Psoas muscle (tissue), 8 donors: ENCODE results near the gene FBXO46. TPM values are rescaled to one million over a fixed set of nuclear protein-coding genes. Genes with fewer than 3 reads are reported as not detected.

Experiments
- ATAC-seq, 4 donors: fragments of 200-7000 bp; cut with Tn5 transposase; one replicate each; pipeline ENCODE4 v1.9.1; 2020; ENCODE audit warnings: moderate library complexity in 3 of 4, mild to moderate bottlenecking in 2 of 4
- DNase-seq, 2 donors: peaks; one replicate each; pipeline ENCODE4 v3.0.0-alpha.2; 2020
- H3K27ac ChIP-seq: fragments of 200-600 bp; one replicate; pipeline ENCODE4 v1.8.0; 2022
- H3K27me3 ChIP-seq, 3 donors: fragments of 200-600 bp in 1 of 3; one replicate each; pipeline versions ENCODE4 v1.6.1 to v1.8.0; 2013 to 2022; ENCODE audit warnings: low read length in 2 of 3, mild to moderate bottlenecking in 2 of 3, moderate library complexity in 1 of 3; ENCODE audit not compliant: insufficient read depth in 3 of 3
- H3K36me3 ChIP-seq, 2 donors: fragments of 200-600 bp in 1 of 2; one replicate each; pipeline versions ENCODE4 v1.6.1 to v1.8.0; 2013 to 2022; ENCODE audit warnings: low read depth in 1 of 2, mild to moderate bottlenecking in 1 of 2, moderate library complexity in 1 of 2; ENCODE audit not compliant: insufficient read depth in 1 of 2
- H3K4me1 ChIP-seq: fragments of 200-600 bp; one replicate; pipeline ENCODE4 v1.8.0; 2022
- H3K4me3 ChIP-seq: fragments of 200-600 bp; one replicate; pipeline ENCODE4 v1.8.0; 2022; ENCODE audit warnings: mild to moderate bottlenecking
- H3K9me3 ChIP-seq: fragments of 200-600 bp; one replicate; pipeline ENCODE4 v1.8.0; 2022
- WGBS, 3 donors: extraction: QIAGEN DNeasy Blood & Tissue Kit; methylation state at CpG; one replicate each; pipeline versions ENCODE4 v1.1.6 to v1.1.7; 2013; 5-methylcytosine and 5-hydroxymethylcytosine counted together
- intact Hi-C, 2 donors: fragments of 100-400 bp; cut with DNase I; formaldehyde crosslinking; loops; one replicate each; pipeline versions ENCODE4 v1.11.0 to v1.14.2; 2022
- polyA plus RNA-seq, 3 donors: library from polyadenylated mRNA; stranded (reverse); fragments of 200-250 nt; gene quantifications; one replicate each; pipeline ENCODE4 v1.2.3, GENCODE V29; 2013
- total RNA-seq, 4 donors: library from RNA; stranded (reverse); fragmentation: NEBNext Ultra II Directional in 2 of 4; extraction: Animal tissue kit (Norgen Biotek cat#: 25700) in 2 of 4; gene quantifications; one replicate each; pipeline versions ENCODE4 v1.2.1 to v1.2.4, GENCODE V29; 2021 to 2023
- TF ChIP-seq, protein P1 (sequence below): fragments of 200-600 bp; IDR thresholded peaks from one replicate; pipeline ENCODE4 v1.8.0; 2022; ENCODE audit warnings: antibody characterized with exemption
- donor health status: healthy with polysubstance abuse.
- donor health status: DM: no; HTN: no; CAD: no; lungs with moderate emphysema.
- donor health status: Bipolar disorder and iron deficiency.
- donor health status: healthy.
- donor health status: DM: yes; HTN: yes; CAD: no.
- donor health status: DM: no; HTN: no; CAD: no.
- donor health status: DM: no; HTN: no; CAD: no.
- donor health status: DM: yes; HTN: yes; CAD: no.

FBXO46 gene
- total and polyA plus RNA-seq, 7 donors, result 4.6 to 13.0 (median 9.5) TPM

GRCh38 chr19:45664575-45664974 lies 66.1 kb downstream of the FBXO46 start:
- DNase-seq (no peak), ATAC-seq (no peak)
- TF ChIP-seq, protein P1, sequence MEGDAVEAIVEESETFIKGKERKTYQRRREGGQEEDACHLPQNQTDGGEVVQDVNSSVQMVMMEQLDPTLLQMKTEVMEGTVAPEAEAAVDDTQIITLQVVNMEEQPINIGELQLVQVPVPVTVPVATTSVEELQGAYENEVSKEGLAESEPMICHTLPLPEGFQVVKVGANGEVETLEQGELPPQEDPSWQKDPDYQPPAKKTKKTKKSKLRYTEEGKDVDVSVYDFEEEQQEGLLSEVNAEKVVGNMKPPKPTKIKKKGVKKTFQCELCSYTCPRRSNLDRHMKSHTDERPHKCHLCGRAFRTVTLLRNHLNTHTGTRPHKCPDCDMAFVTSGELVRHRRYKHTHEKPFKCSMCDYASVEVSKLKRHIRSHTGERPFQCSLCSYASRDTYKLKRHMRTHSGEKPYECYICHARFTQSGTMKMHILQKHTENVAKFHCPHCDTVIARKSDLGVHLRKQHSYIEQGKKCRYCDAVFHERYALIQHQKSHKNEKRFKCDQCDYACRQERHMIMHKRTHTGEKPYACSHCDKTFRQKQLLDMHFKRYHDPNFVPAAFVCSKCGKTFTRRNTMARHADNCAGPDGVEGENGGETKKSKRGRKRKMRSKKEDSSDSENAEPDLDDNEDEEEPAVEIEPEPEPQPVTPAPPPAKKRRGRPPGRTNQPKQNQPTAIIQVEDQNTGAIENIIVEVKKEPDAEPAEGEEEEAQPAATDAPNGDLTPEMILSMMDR, result no peak
- H3K9me3 ChIP-seq, result no peaks in the 10 kb centered on the region
- intact Hi-C loops, result no loop called here
- peaks cover 0 to 50% (median 16%) of the 10 kb centered on the region in 3 donors for H3K27me3 ChIP-seq
- WGBS, 3 donors, result 58 to 62% (median 62%) methylated on average over 7 of the region's 7 CpGs
- no peaks in the 10 kb centered on the region for H3K36me3 ChIP-seq
- peaks cover 10% of the 10 kb centered on the region for H3K4me1 ChIP-seq
- H3K4me3 ChIP-seq, result no peak overlapping the region
- no peak overlapping the region for H3K27ac ChIP-seq

DNA sequence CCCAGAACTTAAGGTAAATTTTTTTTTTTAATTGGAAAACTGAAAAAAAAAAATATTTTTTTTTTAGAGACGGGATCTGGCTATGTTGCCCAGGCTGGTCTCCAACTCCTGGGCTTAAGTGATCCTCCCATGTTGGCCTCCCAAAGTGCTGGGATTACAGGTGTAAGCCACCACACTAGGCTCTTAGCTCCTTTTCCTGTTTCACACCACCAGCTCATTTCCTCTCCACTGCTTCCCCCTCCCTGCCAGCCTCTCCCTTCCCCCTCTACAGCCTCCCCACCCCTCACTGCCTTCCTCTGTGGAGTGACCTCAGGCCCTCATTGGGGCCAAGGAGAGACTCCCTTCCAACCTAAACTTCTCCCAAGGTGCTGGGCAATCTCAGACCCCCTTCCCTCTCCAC lies 66.9 kb downstream of the FBXO46 start:
- ATAC-seq (no peak), DNase-seq (no peak)
- Histone ChIP-seq H3K27me3 (peaks cover 0 to 44% (median 11%) of the 10 kb centered on the region in 3 donors), H3K4me3 (no peak overlapping the region), H3K9me3 (no peaks in the 10 kb centered on the region), H3K36me3 (no peaks in the 10 kb centered on the region), H3K27ac (no peak overlapping the region), H3K4me1 (peaks cover 3% of the 10 kb centered on the region)
- TF ChIP-seq, protein P1, result no peak
- 85 to 88% (median 85%) methylated on average over 1 of the region's 1 CpG for WGBS, 3 donors
- intact Hi-C loops, result no loop called here

DNA sequence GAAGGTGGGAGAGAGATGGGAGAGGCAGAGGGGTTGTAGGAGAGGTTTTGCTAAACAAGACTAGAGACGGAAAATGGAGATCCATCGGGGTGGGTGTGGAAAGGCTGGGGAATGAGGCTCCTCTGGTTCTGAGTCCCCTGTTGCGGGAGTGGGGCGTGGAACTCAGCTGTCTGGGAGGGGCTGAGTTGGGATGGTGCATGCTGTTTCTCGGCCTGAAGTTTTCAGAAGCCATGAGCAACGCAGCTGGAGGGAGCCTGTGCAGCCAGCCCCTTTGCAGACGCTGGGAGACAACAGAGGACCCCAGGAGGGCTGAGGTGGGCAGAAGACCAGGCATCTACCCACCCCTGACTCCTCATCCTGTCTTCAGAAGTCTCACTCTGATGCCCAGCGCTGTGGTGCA lies 70.1 kb downstream of the FBXO46 start:
- no peaks in the 10 kb centered on the region for H3K36me3 ChIP-seq
- no peak overlapping the region for H3K27ac ChIP-seq
- peaks cover 0 to 21% (median 1%) of the 10 kb centered on the region in 3 donors for H3K27me3 ChIP-seq
- 25 to 30% (median 26%) methylated on average over 7 to 8 of the region's 8 CpGs for WGBS, 3 donors
- intact Hi-C loops, result no loop called here
- TF ChIP-seq, protein P1, result no peak
- ATAC-seq (no peak), DNase-seq (no peak)
- no peaks in the 10 kb centered on the region for H3K9me3 ChIP-seq
- no peak overlapping the region for H3K4me3 ChIP-seq
- no peaks in the 10 kb centered on the region for H3K4me1 ChIP-seq

Other genes starting within 250 kb of the FBXO46 start
- 100 to 1,000 TPM; 214 to 272 (median 242) TPM for gene RTN2, start 233.8 kb downstream of the FBXO46 start, total RNA-seq
- 100 to 1,000 TPM in 1 of 3 donors, 10 to 100 TPM in 2; 46.6 to 199 (median 85.8) TPM for gene RTN2, start 233.8 kb downstream of the FBXO46 start, polyA plus RNA-seq
- gene PPM1N, start 232.5 kb downstream of the FBXO46 start, total RNA-seq, result under 1 TPM in 1 of 4 donors, not detected in 3; 0.60 TPM
- gene PPM1N, start 232.5 kb downstream of the FBXO46 start, polyA plus RNA-seq, result under 1 TPM; 0.29 to 0.90 (median 0.31) TPM
- 10 to 100 TPM; 14.2 to 32.8 (median 23.2) TPM for gene VASP, start 223.4 kb downstream of the FBXO46 start, total RNA-seq
- 10 to 100 TPM; 13.5 to 76.3 (median 14.6) TPM for gene VASP, start 223.4 kb downstream of the FBXO46 start, polyA plus RNA-seq
- 10 to 100 TPM; 14.0 to 27.6 (median 17.6) TPM for gene OPA3, start 146.1 kb downstream of the FBXO46 start, total RNA-seq
- 10 to 100 TPM in 2 of 3 donors, 1 to 10 TPM in 1; 9.1 to 15.8 (median 12.4) TPM for gene OPA3, start 146.1 kb downstream of the FBXO46 start, polyA plus RNA-seq
- 1 to 10 TPM; 3.0 to 7.5 (median 3.9) TPM for gene GPR4, start 128.7 kb downstream of the FBXO46 start, total RNA-seq
- gene GPR4, start 128.7 kb downstream of the FBXO46 start, polyA plus RNA-seq, result 1 to 10 TPM; 1.6 to 2.6 (median 2.4) TPM
- 10 to 100 TPM; 10.4 to 31.1 (median 18.3) TPM for gene EML2, start 91.5 kb downstream of the FBXO46 start, total RNA-seq
- 1 to 10 TPM; 6.2 to 8.3 (median 6.7) TPM for gene EML2, start 91.5 kb downstream of the FBXO46 start, polyA plus RNA-seq
- not detected for gene GIPR, start 62.7 kb downstream of the FBXO46 start, total RNA-seq
- gene GIPR, start 62.7 kb downstream of the FBXO46 start, polyA plus RNA-seq, result under 1 TPM in 2 of 3 donors, not detected in 1; under 0.01 to 0.08 TPM
- 100 to 1,000 TPM; 205 to 243 (median 222) TPM for gene SNRPD2, start 38.9 kb downstream of the FBXO46 start, total RNA-seq
- 100 to 1,000 TPM; 251 to 368 (median 326) TPM for gene SNRPD2, start 38.9 kb downstream of the FBXO46 start, polyA plus RNA-seq
- 1 to 10 TPM in 2 of 4 donors, under 1 TPM in 2; 0.84 to 1.6 (median 1.1) TPM for gene QPCTL, start 38.2 kb downstream of the FBXO46 start, total RNA-seq
- gene QPCTL, start 38.2 kb downstream of the FBXO46 start, polyA plus RNA-seq, result 1 to 10 TPM in 1 of 3 donors, under 1 TPM in 2; 0.41 to 1.6 (median 0.84) TPM
- gene MEIOSIN, start 2.5 kb upstream of the FBXO46 start, total RNA-seq, result not detected
- gene MEIOSIN, start 2.5 kb upstream of the FBXO46 start, polyA plus RNA-seq, result under 1 TPM in 1 of 3 donors, not detected in 2; 0.01 TPM
- 10 to 100 TPM in 1 of 4 donors, 1 to 10 TPM in 3; 9.2 to 14.5 (median 9.4) TPM for gene SIX5, start 38.4 kb upstream of the FBXO46 start, total RNA-seq
- 1 to 10 TPM; 7.0 to 9.1 (median 8.7) TPM for gene SIX5, start 38.4 kb upstream of the FBXO46 start, polyA plus RNA-seq
- 100 to 1,000 TPM; 132 to 617 (median 337) TPM for gene DMPK, start 51.6 kb upstream of the FBXO46 start, total RNA-seq
- 10 to 100 TPM; 53.0 to 77.7 (median 77.0) TPM for gene DMPK, start 51.6 kb upstream of the FBXO46 start, polyA plus RNA-seq
- gene DMWD, start 61.9 kb upstream of the FBXO46 start, total RNA-seq, result 100 to 1,000 TPM in 1 of 4 donors, 10 to 100 TPM in 3; 50.8 to 104 (median 66.9) TPM
- gene DMWD, start 61.9 kb upstream of the FBXO46 start, polyA plus RNA-seq, result 10 to 100 TPM; 38.4 to 61.8 (median 48.2) TPM
- gene RSPH6A, start 84.4 kb upstream of the FBXO46 start, total RNA-seq, result under 1 TPM in 2 of 4 donors, not detected in 2; 0.12 to 0.15 TPM
- gene RSPH6A, start 84.4 kb upstream of the FBXO46 start, polyA plus RNA-seq, result under 1 TPM in 2 of 3 donors, not detected in 1; 0.03 to 0.05 TPM
- gene SYMPK, start 132.3 kb upstream of the FBXO46 start, total RNA-seq, result 10 to 100 TPM; 47.6 to 80.3 (median 56.8) TPM
- 10 to 100 TPM; 27.6 to 37.3 (median 36.6) TPM for gene SYMPK, start 132.3 kb upstream of the FBXO46 start, polyA plus RNA-seq
- not detected for gene FOXA3, start 133.4 kb upstream of the FBXO46 start, total RNA-seq
- gene FOXA3, start 133.4 kb upstream of the FBXO46 start, polyA plus RNA-seq, result under 1 TPM; 0.05 to 0.35 (median 0.23) TPM
- gene IRF2BP1, start 155.2 kb upstream of the FBXO46 start, total RNA-seq, result 10 to 100 TPM; 16.2 to 25.4 (median 21.1) TPM
- 10 to 100 TPM; 12.6 to 17.6 (median 14.2) TPM for gene IRF2BP1, start 155.2 kb upstream of the FBXO46 start, polyA plus RNA-seq
- 10 to 100 TPM; 11.3 to 14.8 (median 13.1) TPM for gene MYPOP, start 171.7 kb upstream of the FBXO46 start, total RNA-seq
- 10 to 100 TPM; 10.6 to 20.7 (median 11.0) TPM for gene MYPOP, start 171.7 kb upstream of the FBXO46 start, polyA plus RNA-seq
- not detected for gene NANOS2, start 183.9 kb upstream of the FBXO46 start, total RNA-seq
- gene NANOS2, start 183.9 kb upstream of the FBXO46 start, polyA plus RNA-seq, result not detected
- 1 to 10 TPM; 1.6 to 4.3 (median 2.7) TPM for gene NOVA2, start 243.0 kb upstream of the FBXO46 start, total RNA-seq
- gene NOVA2, start 243.0 kb upstream of the FBXO46 start, polyA plus RNA-seq, result under 1 TPM; 0.27 to 0.98 (median 0.60) TPM